Embryonic facial prominence (tissue), 1 donor: ENCODE results near the gene CEP192.

ENCODE experiments used
- DNase-seq: peaks from one replicate; pipeline ENCODE4 v3.0.0-alpha.2; 2016; ENCODE audit errors: extremely low spot score

The CEP192 gene

DNA sequence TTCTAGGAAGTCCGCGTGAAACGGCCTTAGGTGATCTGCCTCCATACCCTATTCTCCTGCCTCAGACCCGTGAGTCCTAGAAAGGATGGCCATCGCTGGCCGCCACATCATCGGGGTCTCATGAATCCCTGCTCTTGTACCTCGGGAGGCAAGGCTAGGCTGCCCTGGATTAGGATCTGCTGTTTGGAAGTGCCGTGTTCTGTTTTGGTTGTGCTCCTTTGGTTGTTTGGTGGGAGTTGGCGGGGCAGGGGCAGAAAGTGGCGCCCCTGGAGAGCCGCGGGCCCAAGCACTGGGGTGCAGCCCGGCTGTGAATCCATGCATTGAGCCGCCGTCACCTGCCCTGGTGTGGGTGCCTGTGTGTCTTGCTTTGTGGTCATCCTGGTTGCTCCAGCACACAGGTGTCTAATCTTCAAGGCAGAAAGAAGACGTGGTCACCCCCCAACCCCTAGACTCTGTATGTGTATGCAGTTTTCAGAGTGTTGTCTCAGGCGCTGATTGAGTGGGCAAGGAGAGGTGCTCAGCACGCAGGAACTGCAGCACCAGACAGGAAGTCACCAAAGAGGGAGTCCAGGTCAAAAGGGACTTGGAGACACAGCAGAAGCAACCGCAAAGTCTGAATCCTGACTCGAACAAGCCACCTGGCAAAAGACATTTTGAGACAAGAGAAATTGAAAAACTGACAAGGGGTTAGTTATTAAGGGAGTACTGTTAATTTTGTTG, 147.4 kb downstream of the CEP192 start:
- DNase-seq, result no peak

DNA sequence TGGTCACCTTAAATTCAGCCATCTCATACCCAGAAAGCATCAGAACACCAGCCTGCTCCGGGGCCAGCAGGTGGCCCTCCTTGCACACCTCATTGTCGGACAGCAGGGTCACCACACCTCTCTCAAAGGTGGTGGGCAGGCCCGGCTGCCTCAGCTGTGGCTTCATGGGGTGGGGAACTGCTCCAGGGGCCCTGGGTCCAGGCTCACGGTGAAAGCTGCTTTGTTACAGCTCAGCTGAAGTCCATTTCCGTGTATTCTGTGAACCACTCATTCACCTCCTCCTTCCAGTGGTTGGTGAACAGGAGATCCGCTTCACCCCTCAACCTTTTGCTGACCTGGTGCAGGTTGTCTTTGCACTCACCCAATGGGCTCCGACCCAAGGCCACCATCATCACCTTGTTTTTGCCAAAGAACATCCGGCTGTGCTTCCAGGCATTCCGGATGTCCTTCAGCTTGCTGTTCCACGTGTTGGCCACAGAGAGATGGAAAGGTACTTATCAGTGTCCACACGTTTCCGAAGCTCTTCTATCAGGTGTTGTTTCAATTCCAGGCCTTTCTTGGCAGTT, 148.8 kb downstream of the CEP192 start:
- DNase-seq, result no peak

DNA sequence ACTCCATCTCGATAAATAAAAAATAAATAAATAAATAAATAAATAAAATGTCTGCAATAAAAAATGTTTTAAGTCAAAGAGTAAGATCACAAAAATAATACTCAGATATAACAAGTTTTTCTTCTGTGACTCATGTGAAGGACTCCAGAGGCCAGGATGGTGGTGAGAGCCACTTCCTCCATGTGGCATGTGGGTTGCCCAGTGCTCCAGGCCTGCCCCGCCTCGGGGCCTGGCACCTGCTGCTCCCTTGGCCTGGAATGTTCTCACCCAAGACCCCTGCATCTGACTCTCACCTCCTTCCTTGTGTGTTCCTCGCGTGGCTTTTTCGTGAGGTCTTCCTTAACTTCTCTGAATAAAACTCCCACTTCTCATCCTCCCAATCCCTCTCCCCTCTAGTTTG, 150.0 kb downstream of the CEP192 start:
- DNase-seq, result no peak

DNA sequence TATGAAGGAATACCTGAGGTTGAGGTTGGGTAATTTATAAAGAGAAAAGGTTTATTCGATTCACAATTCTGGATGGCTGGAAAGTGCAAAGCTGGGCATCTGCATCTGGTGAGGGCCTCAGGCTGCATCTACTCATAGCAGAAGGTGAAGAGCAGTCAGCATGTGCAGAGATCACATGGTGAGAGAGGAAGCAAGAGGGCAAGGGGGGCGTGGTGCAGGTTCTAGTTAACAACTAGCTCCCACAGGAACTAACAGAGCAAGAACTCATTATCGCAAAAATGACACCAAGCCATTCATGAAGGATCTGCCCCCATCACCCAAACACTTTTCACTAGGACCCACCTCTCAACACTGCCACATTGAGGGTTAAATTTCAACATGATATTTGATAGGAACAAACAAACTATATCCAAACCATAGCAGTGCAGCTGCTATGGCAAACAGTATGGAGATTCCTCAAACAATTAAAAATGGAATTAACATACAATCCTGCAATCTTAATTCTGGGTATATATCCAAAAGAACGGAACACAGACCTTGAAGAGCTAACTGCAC, 154.6 kb downstream of the CEP192 start:
- DNase-seq, result no peak

DNA sequence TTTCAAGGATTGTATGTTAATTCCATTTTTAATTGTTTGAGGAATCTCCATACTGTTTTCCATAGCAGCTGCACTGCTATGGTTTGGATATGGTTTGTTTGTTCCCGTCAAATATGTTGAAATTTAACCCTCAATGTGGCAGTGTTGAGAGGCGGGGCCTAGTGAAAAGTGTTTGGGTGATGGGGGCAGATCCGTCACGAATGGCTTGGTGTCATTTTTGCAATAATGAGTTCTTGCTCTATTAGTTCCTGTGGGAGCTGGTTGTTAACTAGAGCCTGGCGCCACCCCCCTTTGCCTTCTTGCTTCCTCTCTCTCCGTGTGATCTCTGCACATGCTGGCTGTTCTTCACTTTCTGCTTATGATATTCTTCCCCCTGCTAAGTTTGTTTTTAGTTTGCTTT, 156.0 kb downstream of the CEP192 start:
- DNase-seq, result no peak

DNA sequence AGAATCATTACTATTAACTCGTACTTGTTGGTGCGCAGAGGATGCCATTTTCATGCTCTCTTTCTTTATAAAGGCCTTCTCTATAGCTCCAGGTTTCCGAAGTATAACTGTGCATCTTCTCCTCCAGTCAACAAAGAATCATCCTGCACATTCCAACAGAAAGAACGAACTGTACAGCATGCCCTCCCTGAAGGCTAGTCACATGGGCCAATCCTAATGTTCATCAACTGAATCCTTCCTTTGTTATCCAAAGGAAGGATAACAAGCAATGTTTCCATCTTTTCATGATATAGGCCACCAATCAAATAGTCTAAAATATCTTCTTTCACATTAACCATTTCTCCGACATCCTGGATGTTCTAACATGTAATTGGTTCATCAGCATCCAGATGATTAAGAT, 160.5 kb downstream of the CEP192 start:
- DNase-seq, result no peak

DNA sequence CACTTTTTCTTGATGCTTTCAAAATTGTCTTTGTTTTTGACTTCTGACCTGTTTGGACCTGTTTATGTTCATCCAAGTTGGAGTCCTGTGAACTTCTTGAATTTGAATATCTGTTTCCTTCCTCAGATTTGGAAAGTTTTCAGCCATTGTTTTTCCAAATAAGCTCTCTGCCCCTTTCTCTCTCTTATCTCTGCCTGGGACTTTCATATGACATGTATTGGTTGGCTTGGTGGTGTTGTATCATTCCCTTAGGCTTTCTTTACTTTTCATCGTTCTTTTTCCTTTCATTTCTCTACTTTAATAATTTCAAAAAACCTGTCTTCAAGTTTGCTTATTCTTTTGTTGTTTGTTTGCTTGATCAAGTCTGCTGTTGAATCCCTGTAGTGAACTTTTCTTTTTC, 167.3 kb downstream of the CEP192 start:
- no peak for DNase-seq

DNA sequence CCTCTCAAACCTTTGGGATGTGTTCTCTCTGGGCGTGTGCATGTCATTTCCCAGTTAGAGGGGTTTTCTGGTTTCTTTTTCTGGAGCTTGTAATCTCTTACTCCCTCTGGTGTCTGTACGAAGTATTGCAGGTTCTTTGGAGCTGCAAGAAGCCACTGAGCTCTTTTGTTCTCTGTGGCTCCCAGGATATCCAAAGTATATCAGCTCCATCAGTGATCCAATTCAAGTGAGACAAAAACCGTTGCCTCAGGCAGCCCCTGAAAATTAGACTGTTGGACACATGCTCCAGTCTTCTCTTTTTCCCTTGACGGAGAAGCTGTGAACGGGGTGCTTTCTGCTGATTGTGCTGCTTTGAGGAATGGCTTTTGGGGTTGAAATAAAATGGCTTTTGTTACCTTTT, 168.4 kb downstream of the CEP192 start:
- DNase-seq, result no peak

DNA sequence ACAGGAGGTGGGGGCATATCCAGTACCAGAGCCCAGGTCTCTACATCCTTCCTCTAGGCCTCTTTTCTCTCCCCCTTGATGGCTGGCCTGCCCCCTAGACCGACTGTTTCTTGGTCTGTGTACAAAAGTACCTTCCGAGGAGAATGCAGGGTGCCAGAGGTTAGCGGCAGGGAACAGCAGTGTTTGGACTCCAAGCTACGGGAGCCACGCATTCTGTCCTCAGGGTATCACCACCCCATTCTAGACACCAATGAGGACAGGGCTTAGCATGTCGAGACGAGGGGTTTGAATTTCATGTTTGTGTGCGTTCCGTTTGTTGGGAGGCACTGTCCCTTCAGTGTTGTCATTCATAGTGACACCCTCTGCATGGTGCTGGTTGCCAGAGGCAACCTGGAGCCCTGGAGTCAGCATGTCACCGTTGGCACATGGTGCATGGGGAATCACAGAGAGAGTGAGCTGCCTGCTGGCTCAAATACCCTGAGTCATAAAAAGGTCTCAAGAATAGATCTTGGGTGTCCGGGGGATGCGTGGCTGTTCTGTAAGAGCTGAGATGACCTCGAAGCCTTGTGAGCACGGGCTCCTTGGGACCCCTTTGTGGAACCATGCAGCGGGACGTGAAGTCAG, 170.2 kb downstream of the CEP192 start:
- no peak for DNase-seq

DNA sequence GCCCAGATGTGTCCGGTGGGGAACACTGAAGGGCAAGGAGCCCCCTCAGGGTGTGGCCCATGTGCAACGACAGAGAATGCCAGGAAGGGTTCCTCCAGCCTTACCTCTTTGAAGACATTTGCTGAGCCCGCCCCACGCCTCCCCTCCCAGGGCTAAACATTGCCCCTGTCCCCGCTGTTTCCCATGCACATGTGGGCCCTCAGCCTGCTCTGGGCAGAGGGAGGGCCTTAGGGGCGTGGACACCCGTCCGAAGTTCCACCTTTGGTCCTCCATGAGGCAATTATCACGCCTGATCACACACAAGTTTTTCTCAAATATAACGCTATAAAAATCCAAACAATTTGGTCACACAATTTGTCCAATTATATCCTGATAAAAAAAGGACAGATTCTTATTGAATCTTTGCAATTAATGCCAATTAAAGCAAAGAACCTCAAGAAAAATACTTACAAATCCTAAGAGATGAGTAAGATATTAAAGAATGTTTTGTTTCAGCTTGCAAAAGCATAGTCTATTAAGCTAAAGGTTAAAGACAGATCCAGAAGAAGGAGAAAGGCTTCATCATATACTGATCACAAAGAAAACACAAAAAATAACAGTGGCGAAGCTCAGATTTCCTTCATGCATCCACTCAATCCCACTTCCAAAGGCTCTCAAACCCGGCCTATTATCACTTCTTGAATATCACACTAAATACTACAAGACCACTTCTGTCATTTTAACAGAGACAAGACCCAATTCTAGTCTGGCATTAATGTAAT, 172.2 kb downstream of the CEP192 start:
- DNase-seq, result no peak

DNA sequence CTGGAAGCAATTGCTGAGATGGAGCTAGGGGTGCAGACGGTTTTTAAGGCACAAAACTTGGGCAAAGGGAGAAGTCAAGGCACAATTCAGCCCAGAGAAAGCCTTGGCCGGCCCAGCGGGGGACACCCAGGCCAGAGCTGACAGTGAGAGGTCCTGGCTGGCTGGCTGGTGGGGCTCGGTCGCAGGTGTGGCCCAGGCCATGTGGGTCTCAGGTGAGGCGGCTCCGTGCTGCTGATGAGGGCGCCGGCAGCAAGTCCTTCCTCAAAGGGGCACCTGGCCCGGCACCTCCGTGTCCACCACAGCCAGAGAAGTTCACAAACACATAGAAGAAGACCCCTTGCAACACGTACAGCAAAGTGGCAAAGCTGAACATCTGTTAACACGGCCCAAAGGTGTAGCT, 173.2 kb downstream of the CEP192 start:
- no peak for DNase-seq

DNA sequence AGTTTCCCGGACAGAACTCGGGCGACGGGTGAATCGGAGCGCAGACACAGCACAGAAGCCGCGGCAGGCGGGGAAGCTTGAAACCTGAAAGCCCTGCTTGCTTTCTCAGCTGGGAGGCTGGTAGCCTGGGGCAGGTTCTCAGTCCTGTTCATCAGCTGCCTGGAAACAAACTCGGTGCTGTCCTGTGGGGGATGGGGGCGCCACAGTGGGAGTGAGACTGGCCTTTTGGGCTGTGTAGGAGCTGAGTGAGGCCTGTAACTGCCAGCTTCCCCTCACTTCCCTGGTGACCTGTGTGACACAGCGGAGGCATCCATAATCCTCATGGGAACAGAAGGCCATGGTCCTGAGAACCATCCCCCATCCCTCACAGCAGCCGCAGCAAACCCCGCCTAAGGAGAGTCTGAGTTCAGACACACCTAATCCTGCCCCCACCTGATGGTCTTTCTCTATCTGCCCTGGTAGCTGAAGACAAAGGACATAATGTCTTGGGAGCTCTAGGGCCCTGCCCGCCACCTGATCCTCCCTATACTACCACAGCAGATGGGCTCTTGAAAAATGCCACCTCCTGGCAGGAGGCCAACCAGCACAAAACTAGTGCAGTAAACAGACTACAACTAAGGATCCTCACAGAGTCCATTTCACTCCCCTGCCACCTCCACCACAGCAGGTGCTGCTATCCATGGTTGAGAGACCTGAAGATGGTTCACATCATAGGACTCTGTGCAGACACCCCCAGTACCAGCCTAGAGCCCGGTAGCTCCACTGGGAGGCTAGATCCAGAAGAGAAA, 174.7 kb downstream of the CEP192 start:
- DNase-seq, result no peak

DNA sequence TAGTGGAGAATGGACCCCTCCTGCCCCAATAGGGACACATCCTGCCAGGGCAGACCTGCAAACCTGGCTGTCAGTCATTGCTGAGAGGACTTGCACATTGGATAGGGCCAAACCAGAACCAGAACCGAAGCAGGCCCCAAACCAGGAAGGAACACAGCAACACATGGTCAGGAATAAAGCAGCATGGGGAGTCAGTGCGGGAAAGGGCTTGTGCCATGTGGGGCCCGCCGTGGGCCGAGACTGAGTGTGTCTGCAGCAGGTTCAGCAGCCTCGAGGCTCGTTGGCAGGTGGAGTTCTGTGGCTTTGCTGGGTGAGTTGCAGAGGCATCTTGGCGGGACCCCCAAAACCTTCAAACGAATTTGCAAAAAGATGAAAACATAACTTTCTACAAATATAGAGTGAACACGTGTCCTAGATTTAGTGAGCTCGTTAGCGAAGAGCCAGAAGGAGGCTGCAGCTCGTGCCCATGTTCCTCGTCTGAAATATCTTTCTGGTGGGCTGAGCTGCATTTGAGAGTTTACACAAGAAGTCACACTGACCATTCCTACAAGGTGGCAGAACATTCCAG, 182.5 kb downstream of the CEP192 start:
- DNase-seq, result no peak
